Bronchial epithelial cell (primary cell): Measurements from ENCODE around the gene RAB6B. TPM values are rescaled to one million over a fixed set of nuclear protein-coding genes. Genes with fewer than 3 reads are reported as not detected.

Experiments
- DNase-seq: peaks from one replicate; pipeline ENCODE4 v3.0.0-alpha.2; 2010; ENCODE audit warnings: low read depth
- FAIRE-seq: peaks from 2 replicates; lab custom pipeline; 2011; peaks lifted over from hg19 to GRCh38; lab: Jason Lieb, UNC
- H3K27me3 ChIP-seq: 2 replicates; pipeline ENCODE4 v1.5.1; 2011; ENCODE audit warnings: low read length; ENCODE audit not compliant: control insufficient read depth, insufficient read depth
- H3K36me3 ChIP-seq: 2 replicates; pipeline ENCODE4 v1.5.1; 2011; ENCODE audit warnings: low read length; ENCODE audit not compliant: control insufficient read depth, insufficient read depth
- H3K4me3 ChIP-seq: 2 replicates; pipeline ENCODE4 v1.5.1; 2011; ENCODE audit warnings: mild to moderate bottlenecking, low read depth, low read length, control low read depth
- total RNA-seq: library from RNA; depleted of rRNA; stranded (reverse); fragments of >200 nt; gene quantifications from 2 replicates; pipeline ENCODE4 v1.2.1, GENCODE V29; 2014
- TF ChIP-seq, protein P1 (sequence below): IDR thresholded peaks from 2 replicates; pipeline ENCODE4 v1.5.1; 2011; ENCODE audit warnings: mild to moderate bottlenecking, moderate library complexity, low read length, control low read depth, inconsistent platforms; ENCODE audit not compliant: insufficient read depth, severe bottlenecking

RAB6B gene
- total RNA-seq, 1 donor from 2014 or later, result under 0.01 TPM

DNA sequence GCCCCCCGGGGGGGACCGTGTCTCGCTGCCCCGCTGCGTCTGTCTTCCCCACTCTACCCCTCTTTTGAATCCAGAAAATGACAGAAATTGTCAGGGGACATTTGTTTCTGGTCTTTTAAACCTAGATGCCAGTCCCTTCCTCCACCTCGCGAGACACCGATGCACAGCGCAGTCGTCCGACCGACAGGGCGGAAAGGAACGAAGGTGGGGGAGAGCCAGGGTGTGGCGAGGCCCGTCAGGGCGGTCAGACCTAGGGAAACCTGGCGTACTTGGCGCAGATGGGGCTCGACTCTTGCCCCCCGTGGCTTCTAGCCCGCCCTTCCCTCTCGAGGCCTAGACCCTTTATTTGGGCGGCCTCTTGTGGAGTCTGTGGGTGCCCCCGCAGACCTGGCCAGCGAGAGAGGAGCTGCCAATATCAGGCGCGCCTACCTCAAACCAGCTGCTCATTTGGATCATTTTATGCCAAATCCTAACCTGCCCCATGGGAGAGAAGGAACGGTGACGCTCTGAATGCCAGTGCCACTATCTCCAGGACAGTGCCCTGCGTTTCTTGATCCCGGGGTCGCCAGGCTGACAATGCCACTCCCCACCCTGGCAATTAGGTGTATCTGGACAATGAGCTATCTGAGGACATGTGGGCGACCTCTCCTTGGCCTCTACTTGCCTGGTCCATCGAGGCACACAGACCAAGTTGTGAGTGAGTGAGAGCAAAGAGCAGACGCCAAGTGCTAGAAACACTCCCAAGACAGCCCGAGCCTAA lies 500 bp upstream of the RAB6B start:
- TF ChIP-seq, protein P1, sequence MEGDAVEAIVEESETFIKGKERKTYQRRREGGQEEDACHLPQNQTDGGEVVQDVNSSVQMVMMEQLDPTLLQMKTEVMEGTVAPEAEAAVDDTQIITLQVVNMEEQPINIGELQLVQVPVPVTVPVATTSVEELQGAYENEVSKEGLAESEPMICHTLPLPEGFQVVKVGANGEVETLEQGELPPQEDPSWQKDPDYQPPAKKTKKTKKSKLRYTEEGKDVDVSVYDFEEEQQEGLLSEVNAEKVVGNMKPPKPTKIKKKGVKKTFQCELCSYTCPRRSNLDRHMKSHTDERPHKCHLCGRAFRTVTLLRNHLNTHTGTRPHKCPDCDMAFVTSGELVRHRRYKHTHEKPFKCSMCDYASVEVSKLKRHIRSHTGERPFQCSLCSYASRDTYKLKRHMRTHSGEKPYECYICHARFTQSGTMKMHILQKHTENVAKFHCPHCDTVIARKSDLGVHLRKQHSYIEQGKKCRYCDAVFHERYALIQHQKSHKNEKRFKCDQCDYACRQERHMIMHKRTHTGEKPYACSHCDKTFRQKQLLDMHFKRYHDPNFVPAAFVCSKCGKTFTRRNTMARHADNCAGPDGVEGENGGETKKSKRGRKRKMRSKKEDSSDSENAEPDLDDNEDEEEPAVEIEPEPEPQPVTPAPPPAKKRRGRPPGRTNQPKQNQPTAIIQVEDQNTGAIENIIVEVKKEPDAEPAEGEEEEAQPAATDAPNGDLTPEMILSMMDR, result no peak
- H3K36me3 ChIP-seq, result no peaks in the 10 kb centered on the region
- H3K4me3 ChIP-seq, result peak overlapping the region; percentile 42
- DNase-seq, result no peak
- FAIRE-seq, result no peak
- peaks cover 31% of the 10 kb centered on the region for H3K27me3 ChIP-seq

DNA sequence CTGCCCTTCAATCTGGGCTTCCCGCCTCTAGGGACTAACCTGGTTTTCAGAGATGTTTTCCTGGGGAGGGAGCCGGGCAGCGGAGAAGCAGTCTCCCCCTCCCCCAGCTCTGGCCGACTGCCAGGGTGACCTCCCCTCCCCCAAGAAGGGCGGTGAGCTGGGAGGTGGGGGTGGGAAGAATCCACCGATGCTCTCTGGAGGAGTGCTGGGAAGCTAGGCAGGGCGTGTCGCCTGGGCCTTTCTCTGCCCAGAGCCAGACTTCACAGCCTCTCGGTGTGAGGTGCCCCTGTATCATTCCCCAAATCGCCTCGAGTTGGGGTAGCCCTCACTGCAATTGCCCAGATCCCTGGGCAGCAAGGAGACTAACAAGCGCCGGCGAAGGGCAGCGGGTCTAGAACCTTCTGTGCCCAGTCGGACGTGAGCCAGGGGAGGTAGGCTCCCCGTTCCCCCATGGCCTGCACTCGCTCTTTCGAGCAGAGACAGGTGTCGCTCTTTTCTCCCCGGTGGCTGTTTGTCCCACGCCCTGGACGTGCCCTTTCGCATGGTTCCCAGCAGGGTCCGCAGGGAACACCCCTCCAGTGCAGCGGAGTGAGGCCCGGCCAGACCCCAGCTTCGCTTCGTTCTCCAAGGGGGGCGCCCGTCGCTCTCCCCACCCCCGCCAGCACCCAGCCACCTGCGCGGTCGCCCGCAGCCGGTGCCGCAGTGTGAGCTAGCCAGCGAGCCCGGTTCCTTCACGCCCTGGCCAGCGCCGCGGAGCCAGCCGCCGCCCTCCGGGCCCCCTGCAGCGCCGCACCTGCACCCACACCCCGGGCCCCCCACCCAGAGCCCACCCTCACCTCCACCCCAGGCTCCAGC lies 1.1 kb downstream of the RAB6B start:
- DNase-seq (no peak), FAIRE-seq (no peak)
- TF ChIP-seq, protein P1, result no peak
- Histone ChIP-seq H3K4me3 (no peak overlapping the region), H3K36me3 (no peaks in the 10 kb centered on the region), H3K27me3 (peaks cover 31% of the 10 kb centered on the region)

DNA sequence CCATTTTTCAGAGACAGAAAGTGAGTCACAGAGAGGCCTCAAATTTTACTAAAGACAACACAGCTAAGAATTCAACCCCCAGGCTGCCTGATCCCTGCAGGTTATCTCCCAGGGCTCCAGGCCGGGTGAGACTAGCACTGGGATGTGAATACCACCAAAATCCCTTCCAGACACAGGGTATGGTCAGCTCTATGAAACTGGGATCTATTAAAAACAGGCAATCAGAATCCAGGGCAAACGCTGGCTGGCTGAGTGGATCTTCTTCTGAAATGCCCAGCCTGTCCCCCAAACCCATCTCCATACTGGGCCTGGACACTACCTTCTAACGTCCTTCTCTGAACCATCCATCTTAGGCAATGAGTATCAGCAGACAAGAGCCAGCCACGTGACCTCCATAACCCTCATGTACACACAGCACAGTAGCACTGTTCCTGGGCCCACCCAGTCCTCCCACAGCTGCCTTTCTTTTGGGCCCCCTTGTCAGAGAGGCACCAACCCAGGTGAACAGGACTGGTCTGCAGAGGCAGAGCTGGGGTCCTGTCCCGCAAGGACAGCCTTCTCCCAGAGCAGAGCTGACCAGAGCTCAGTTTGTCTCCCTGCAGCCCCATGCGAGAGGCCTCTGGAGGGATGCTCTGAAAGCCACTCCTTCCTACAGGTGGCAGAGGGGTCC lies 1.9 kb downstream of the RAB6B start:
- DNase-seq (no peak), FAIRE-seq (peak; percentile 13)
- Histone ChIP-seq H3K36me3 (no peaks in the 10 kb centered on the region), H3K27me3 (peaks cover 31% of the 10 kb centered on the region), H3K4me3 (no peak overlapping the region)
- TF ChIP-seq, protein P1, result no peak

DNA sequence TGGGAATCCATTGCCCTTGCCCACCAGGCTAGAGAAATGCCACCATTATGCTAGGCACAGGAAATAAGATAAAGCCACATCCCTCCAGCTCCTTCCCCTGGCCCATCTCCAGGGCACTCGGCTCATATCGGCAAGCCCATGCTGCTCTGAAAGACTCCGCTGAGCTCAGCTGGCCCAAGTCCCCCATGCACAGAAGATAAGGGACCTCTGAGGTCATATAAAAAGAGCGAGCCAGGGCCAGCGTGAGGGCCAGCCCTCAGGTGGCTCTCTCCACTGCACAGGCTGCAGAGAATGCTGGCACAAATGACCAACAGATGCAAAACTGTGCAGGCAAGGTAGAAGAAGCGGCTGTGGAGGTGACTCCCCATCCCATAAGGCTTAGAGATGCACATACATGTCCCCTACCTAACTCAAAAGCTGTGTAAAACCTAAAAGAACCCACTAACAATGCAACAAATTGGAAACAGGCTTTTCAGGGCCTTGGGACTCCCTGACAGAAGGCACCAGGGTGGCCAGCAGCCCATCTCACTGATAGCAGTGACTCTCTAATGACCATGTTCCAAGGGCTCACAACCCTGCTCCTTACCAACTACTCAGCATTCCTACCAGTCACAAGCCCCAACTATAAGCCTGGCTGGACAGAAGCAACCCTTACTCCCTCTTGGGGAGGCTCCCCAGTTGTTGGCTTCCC lies 3.0 kb downstream of the RAB6B start:
- FAIRE-seq (no peak), DNase-seq (no peak)
- Histone ChIP-seq H3K36me3 (no peaks in the 10 kb centered on the region), H3K4me3 (no peak overlapping the region), H3K27me3 (peaks cover 30% of the 10 kb centered on the region)
- TF ChIP-seq, protein P1, result no peak

DNA sequence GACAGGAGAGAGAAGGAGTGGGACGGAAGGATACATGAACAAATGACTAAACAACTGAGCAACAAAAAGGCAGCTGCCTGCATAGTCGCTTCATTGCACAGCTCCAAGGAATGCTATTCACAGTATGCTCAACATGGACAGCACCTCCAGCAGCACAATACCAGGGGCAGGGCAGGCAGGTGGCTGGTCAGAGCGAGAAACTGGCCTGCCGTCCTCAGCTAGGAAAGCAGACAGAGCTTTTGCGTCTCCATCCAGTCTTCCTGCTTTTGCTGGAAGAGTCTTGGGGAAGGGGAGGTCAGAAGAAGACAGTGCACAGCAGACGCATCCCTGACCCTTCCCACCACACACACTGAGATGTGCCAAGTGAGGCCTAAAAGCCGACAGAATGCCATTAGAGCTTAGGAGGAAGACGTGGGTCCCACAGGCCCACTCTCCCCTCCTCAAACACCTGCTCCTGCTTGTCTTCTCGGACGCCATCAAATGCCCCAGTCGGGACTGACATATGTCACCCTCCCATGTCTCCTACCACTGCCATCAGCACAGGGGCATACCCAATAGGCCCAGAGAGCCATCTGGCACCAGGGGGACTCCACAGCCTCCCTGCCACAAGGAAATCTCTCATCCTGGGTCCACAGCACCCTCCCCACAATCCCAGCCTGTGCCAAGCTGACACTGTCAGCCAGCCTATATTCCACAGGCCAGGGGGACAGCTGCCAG lies 3.9 kb downstream of the RAB6B start:
- TF ChIP-seq, protein P1, result no peak
- DNase-seq (no peak), FAIRE-seq (no peak)
- Histone ChIP-seq H3K27me3 (peaks cover 25% of the 10 kb centered on the region), H3K36me3 (no peaks in the 10 kb centered on the region), H3K4me3 (no peak overlapping the region)
